Suprapubic skin (tissue), 4 donors: ENCODE data around the gene STXBP3.

ENCODE experiments used
- CTCF ChIP-seq, 2 donors: fragments of 200-600 bp in 1 of 2; fragments of 450-650 bp in 1 of 2; sonication (generic) in 1 of 2; IDR thresholded peaks; one replicate each; pipeline ENCODE4 v1.5.1; 2016 to 2019; ENCODE audit warnings: antibody characterized with exemption in 2 of 2, mild to moderate bottlenecking in 1 of 2, moderate library complexity in 1 of 2
- POLR2A ChIP-seq, 2 donors: fragments of 450-650 bp; IDR thresholded peaks; one replicate each; pipeline ENCODE4 v1.6.1; 2017; ENCODE audit warnings: antibody characterized with exemption in 2 of 2, mild to moderate bottlenecking in 2 of 2, moderate library complexity in 2 of 2
- POLR2AphosphoS5 ChIP-seq, 3 donors: sonication (generic); formaldehyde crosslinking; IDR thresholded peaks; one replicate each; pipeline ENCODE4 v1.6.1; 2017; ENCODE audit warnings: antibody characterized with exemption in 3 of 3

DNA sequence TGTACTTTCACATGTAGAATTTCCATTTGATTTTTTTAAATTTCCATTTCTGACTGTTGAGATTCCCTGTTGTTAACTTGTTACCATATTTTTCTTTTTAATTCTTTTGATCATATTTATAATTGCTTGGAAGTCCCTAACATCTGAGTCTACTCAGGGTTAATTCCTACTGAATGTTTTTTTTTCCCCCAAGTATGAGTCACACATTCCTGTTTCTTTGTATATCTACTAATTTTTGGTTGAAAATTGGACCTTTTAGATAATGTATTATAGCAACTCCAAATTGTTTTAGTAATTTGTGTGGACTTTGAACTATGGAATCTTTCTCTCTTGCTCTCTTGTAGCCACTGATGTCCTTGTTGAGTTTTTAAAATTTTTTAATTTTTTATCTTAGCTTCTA lies 54.6 kb downstream of the STXBP3 start:
- TF ChIP-seq POLR2A (IDR thresholded peaks at IDR 0.05) (no peak), CTCF (IDR thresholded peaks at IDR 0.05) (no peak), POLR2AphosphoS5 (IDR thresholded peaks at IDR 0.05) (no peak)
